K562 (cell line): Measurements from ENCODE around the gene IL17RC. TPM values are rescaled to one million over a fixed set of nuclear protein-coding genes. Genes with fewer than 3 reads are reported as not detected.
A peak's percentile ranks its signal among the peaks of the same experiment; 100 is the strongest.

Experiments used
- BHLHE40 ChIP-seq: IDR thresholded peaks from 2 replicates; pipeline ENCODE4 v1.6.1; 2011; ENCODE audit warnings: low read length, improper control_type of control experiment
- CEBPG ChIP-seq, 3 experiments: fragments of 200-800 bp in 1 of 3; sonication (Bioruptor generic) in 1 of 3; sonication (generic) in 1 of 3; formaldehyde crosslinking in 1 of 3; IDR thresholded peaks in 2 of 3; conservative IDR thresholded peaks in 1 of 3; 2 replicates each; pipeline versions ENCODE4 v1.6.1 to v1.8.0; 2016 to 2022; ENCODE audit warnings: missing compliant biosample characterization in 2 of 3, missing genetic modification characterization in 2 of 3, mild to moderate bottlenecking in 1 of 3, missing genetic modification reagents in 1 of 3
- CHAMP1 ChIP-seq: fragments of 450-650 bp; IDR thresholded peaks from 2 replicates; pipeline ENCODE4 v1.6.1; 2016; ENCODE audit warnings: mild to moderate bottlenecking
- CSDE1 ChIP-seq, 2 experiments: fragments of 450-650 bp; IDR thresholded peaks; 2 replicates each; pipeline ENCODE4 v1.6.1; 2016; ENCODE audit warnings: mild to moderate bottlenecking in 1 of 2
- FUS ChIP-seq: fragments of 200-400 bp; formaldehyde crosslinking; optimal IDR thresholded peaks from 2 replicates; pipeline ENCODE3; 2017; ENCODE audit warnings: low read depth, low read length
- GATA2 ChIP-seq: sonication (generic); formaldehyde crosslinking; IDR thresholded peaks from 2 replicates; pipeline ENCODE4 v1.4.0; 2020; ENCODE audit warnings: mild to moderate bottlenecking, missing genetic modification reagents
- GATAD2B ChIP-seq: fragments of 450-650 bp; IDR thresholded peaks from 2 replicates; pipeline ENCODE4 v1.6.1; 2017; ENCODE audit warnings: mild to moderate bottlenecking, borderline replicate concordance
- NFXL1 ChIP-seq: fragments of 450-650 bp; formaldehyde crosslinking; IDR thresholded peaks from 2 replicates; pipeline ENCODE4 v1.4.0; 2021; ENCODE audit warnings: mild to moderate bottlenecking
- OTX1 ChIP-seq: fragments of 450-650 bp; formaldehyde crosslinking; IDR thresholded peaks from 2 replicates; pipeline ENCODE4 v1.4.0; 2022; ENCODE audit warnings: mild to moderate bottlenecking
- POLR2G ChIP-seq: fragments of 200-400 bp; formaldehyde crosslinking; IDR thresholded peaks from 2 replicates; pipeline ENCODE4 v1.6.1; 2017; ENCODE audit warnings: low read depth, mild to moderate bottlenecking, antibody characterized with exemption, low read length, moderate library complexity
- PYGO2 ChIP-seq: fragments of 450-650 bp; IDR thresholded peaks from 2 replicates; pipeline ENCODE4 v1.6.1; 2016; ENCODE audit warnings: mild to moderate bottlenecking, missing genetic modification characterization, moderate library complexity, missing compliant biosample characterization
- SMAD2 ChIP-seq: fragments of 150-350 bp; IDR thresholded peaks from 2 replicates; pipeline ENCODE4 v1.6.1; 2014; ENCODE audit warnings: low read depth, mild to moderate bottlenecking, low read length
- SRSF9 ChIP-seq: fragments of 200-400 bp; formaldehyde crosslinking; IDR thresholded peaks from 2 replicates; pipeline ENCODE4 v1.6.1; 2017; ENCODE audit warnings: low read depth, low read length, borderline replicate concordance
- ZBTB8A ChIP-seq: fragments of 450-650 bp; IDR thresholded peaks from 2 replicates; pipeline ENCODE4 v1.6.1; 2018; ENCODE audit warnings: mild to moderate bottlenecking, moderate library complexity; ENCODE audit not compliant: partially characterized antibody
- ZC3H4 ChIP-seq: sonication (generic); formaldehyde crosslinking; IDR thresholded peaks from 2 replicates; pipeline ENCODE4 v1.9.0; 2021; ENCODE audit warnings: missing genetic modification reagents, borderline replicate concordance
- ZNF407 ChIP-seq: fragments of 450-650 bp; IDR thresholded peaks from 2 replicates; pipeline ENCODE4 v1.6.1; 2016; ENCODE audit warnings: low read depth
- ZNF644 ChIP-seq: fragments of 200-800 bp; sonication (Bioruptor generic); IDR thresholded peaks from 2 replicates; pipeline ENCODE4 v1.6.1; 2016; ENCODE audit warnings: low read depth, missing genetic modification characterization, missing compliant biosample characterization
- polyA plus RNA-seq, 8 experiments: library from polyadenylated mRNA; depleted of rRNA in 4 of 8; stranded (reverse) in 5 of 8; unstranded in 3 of 8; fragments of >200 nt; fragmentation: Nextera tagmentation in 2 of 8; fragmentation: Illumina TruSeq in 1 of 8; extraction: Ambion mirVana in 2 of 8; extraction: Trizol in 1 of 8; gene quantifications; 2 replicates each; pipeline versions ENCODE4 v1.2.1 to v1.2.3, GENCODE V29; 2011 to 2014; ENCODE audit warnings: inconsistent platforms in 1 of 8, missing spikeins in 1 of 8
- total RNA-seq, 7 experiments: library from RNA; depleted of rRNA in 6 of 7; stranded (reverse); fragments of >200 nt in 6 of 7; fragmentation: Illumina TruSeq in 2 of 7; extraction: Trizol in 2 of 7; gene quantifications; 2 replicates each; pipeline versions ENCODE4 v1.2.1 to v1.2.3, GENCODE V29; 2011 to 2021; ENCODE audit warnings: low replicate concordance in 1 of 7

The IL17RC gene
- total and polyA plus RNA-seq, 9 of the 15 experiments (the other 6 are each of a cell fraction or from before 2014, with no cell fraction given): 0.15 to 11.4 (median 7.1) TPM; not detected in 1

- TF ChIP-seq CEBPG (CRISPR knock-in tag; IDR thresholded peaks at IDR 0.05): no peak
- no peak for TF ChIP-seq CEBPG (tag; conservative IDR thresholded peaks at IDR 0.05 in 1 of 2, IDR thresholded peaks at IDR 0.05 in 1 of 2)
- TF ChIP-seq ZBTB8A: no peak
- TF ChIP-seq ZNF407: no peak
- TF ChIP-seq POLR2G: no peak
- TF ChIP-seq ZNF644: no peak
- TF ChIP-seq GATA2 (CRISPR knock-in tag): peak; percentile 90
- TF ChIP-seq FUS: no peak
- TF ChIP-seq SMAD2: no peak
- peak; percentile 65 for TF ChIP-seq CHAMP1
- 0 out of 2 replicates have a peak, but pooled peaks have one; percentile 8 for TF ChIP-seq OTX1
- TF ChIP-seq BHLHE40: no peak
- no peak for TF ChIP-seq ZC3H4
- TF ChIP-seq GATAD2B: no peak
- 0 out of 4 replicates have a peak, but pooled peaks of 1 of the 2 experiments have one; percentile 44 for TF ChIP-seq CSDE1 (IDR thresholded peaks at IDR 0.05)
- TF ChIP-seq SRSF9: no peak
- TF ChIP-seq NFXL1: no peak
- 0 out of 2 replicates have a peak, but pooled peaks have one; percentile 47 for TF ChIP-seq PYGO2 (tag)
These were observed 61.9 kb downstream of the IL17RC start (continued) for GRCh38 chr3:9978710-9979305.
